HG03354 (cell line): ENCODE results near the gene NR3C1.

ENCODE experiments used
- ATAC-seq: cut with Tn5 transposase; IDR thresholded peaks from one replicate; pipeline ENCODE4 v1.9.1; 2021; ENCODE audit warnings: mild to moderate bottlenecking; ENCODE audit not compliant: unreplicated experiment, poor library complexity, severe bottlenecking

Gene NR3C1

DNA sequence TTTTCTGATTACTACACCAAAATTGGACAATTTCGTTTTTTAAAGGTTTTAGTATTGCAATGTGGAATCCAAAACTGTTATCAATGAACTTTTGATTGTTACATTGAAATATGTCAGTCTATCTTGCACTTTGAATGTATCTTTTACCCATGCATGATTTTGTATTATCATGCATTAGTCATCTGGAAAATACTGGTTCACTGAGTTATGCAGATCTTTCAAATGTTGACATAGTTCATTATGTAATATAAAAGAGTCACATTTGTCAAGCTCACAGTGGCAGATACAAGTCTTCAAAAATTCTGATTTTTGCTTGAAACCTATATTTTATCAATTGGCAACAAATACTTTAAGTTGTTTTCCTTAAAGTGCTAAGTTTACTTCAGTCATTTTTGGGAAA is 85.2 kb downstream of the NR3C1 start:
- no peak for ATAC-seq

- ATAC-seq: no peak
These were observed 86.4 kb downstream of the NR3C1 start for GRCh38 chr5:143316844-143317631.

DNA sequence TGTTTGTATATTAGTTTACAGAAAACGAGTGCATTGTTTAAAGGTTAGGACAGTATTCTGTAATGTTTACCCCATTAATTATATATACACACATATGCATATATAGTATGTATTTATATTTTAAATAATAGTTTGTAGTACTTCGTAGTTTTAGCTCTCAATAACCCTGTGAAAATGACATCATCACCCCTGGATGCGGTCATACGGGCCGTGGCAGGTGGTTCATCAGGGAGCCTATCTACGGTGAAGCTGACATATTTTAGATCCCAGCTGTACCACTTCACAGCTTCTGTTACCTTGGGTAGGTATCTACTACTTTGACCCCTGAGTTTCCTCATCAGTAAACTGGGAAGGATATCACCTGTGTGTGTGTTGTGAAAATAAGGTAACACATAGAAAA is 87.1 kb downstream of the NR3C1 start:
- no peak for ATAC-seq

DNA sequence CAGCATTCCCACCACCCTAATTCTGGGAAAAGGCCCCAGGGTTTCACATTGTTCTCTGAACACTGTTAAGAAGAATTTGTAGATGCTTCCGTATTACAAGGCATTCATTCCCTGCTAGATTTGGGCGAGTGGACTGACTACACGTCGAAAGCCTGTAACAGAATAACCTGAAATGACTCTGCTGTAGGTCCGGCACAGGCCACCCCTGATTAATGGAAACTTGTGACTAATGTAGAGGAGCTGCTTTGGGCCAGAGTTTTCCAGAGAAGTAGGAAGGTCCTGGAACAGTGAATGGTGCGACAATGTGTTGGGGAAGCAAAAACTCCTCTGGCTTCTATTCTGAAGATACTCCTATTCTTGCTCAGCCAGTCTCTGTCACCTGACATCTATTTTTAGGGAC is 87.6 kb downstream of the NR3C1 start:
- no peak for ATAC-seq

DNA sequence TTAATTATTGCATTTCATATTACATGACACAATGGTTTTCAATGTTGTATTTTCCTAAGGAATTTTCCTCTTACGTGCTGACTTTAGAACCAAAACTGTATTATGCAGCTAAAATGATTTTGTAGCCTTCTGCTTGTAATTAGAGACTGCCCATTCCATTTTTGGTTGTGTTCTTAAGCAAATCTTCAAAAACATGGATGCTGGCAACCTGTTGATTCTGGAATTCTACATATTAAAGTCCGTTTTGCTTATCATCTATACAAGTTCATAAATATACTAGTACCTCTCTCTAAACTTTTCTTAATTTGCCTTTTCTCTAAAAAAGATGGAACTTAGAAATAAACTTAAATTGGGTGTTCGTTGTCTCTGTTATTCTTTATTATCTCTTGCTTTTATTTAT is 88.3 kb downstream of the NR3C1 start:
- no peak for ATAC-seq

DNA sequence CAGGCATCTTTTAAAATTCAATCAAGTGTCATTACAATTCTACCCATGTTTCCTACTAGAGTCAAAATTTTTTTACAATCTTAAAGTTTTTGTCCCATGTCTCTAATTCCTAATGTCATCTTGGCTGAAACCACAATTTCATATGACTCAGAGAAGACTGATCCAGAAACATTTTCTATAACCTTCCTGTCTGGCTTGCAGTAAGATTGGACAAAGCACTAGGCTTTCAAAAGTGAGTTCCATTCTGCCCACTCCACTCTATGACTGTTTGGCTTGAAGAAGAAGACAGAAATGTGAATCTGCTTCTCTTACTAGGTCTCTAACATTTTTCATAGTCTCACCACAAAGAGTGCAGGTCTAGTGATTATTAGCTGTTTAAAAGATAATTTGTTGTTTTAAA is 88.8 kb downstream of the NR3C1 start:
- ATAC-seq: no peak

GRCh38 chr5:143314099-143314498 is 89.4 kb downstream of the NR3C1 start:
- no peak for ATAC-seq

DNA sequence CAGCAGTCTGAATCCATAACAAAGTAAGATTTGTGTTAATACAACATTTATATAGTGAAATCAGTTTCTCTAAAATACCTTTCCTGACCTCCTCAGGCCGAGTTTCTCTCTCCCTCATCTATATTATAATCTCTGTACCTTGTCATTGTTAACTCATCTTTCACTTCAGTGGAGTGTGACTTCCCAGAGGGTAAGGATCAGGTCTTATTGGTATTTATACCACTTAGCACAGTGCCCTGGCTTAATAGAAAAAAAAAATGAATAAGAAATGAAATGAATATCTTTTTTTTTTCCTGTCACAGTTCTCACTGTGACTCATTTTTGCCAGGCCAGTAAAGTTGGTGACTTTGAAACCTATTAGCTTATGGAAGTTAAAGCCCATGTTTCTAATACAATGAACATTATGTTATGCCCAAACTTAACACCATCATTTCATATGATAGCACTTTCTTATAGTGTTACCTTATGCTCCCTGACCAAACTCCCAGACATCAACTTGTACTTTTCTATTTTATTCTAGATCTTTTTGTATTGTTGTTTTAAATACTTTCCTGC is 90.1 kb downstream of the NR3C1 start:
- no peak for ATAC-seq

- no peak for ATAC-seq
These were observed 90.7 kb downstream of the NR3C1 start for GRCh38 chr5:143312822-143313221.

DNA sequence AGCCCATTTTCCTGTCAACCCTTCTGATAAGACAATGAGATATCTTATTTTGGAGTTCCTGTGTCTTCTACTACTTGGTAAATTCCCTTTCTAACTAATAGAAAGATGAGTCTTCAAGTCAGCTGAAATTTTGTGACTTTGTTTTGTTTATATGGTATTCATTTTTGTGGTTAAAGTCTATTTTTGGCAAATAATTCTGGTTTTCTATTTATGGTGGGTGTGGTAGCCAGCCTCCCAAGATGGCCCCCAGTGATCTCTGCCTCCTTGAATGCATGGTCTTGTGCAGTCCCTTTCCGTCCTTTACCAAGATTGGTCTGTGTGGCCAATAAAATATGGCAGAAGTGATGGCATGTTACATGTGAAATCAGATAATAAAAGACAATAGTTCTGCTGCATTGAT is 91.5 kb downstream of the NR3C1 start:
- ATAC-seq: no peak

DNA sequence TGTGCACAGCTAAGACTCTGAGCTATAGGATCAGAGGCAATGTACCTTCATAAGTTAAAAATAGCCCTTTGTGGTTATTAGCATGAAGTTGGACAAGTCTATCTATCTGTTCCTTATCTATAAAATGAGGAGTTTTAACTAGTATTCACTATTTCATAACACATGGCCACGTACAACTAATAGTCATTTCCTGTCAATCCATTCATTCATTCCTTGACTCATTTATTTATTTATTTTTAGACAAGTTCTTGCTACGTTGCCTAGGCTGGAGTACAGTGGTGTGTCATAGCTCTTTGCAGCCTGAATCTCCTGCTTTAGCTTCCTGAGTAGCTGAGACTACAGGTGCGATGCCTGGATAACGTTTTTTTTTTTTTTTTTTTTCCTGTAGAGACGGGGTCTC is 92.1 kb downstream of the NR3C1 start:
- no peak for ATAC-seq

- no peak for ATAC-seq
These were observed 93.6 kb downstream of the NR3C1 start for GRCh38 chr5:143309661-143310431.

DNA sequence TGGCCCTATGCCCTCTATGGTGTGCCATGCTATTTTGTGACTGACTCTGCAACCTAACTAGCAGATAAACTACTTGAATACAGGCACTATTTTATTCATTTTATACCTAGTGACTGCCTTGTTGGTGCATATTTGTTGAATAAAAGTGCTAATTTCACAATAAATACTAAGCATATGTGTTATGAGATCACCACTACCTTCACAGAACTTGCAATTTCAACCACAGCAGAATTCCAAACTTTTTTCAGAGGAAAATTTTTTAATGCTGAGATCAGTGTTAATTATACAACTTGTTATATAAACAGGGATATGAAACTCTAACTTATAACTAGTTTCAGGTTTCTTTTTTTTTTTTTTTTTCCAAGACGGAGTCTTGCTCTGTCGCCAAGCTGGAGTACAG is 94.8 kb downstream of the NR3C1 start:
- no peak for ATAC-seq

GRCh38 chr5:143306040-143306439 is 97.4 kb downstream of the NR3C1 start:
- ATAC-seq: no peak

- no peak for ATAC-seq
These were observed 98.5 kb downstream of the NR3C1 start for GRCh38 chr5:143304836-143305475.

- ATAC-seq: no peak
These were observed 101.0 kb downstream of the NR3C1 start for GRCh38 chr5:143302341-143303045.

GRCh38 chr5:143297756-143298155 is 105.7 kb downstream of the NR3C1 start:
- ATAC-seq: no peak

GRCh38 chr5:143290125-143290524 is 113.4 kb downstream of the NR3C1 start:
- ATAC-seq: no peak

- no peak for ATAC-seq
These were observed 119.0 kb downstream of the NR3C1 start for GRCh38 chr5:143284521-143284920.

DNA sequence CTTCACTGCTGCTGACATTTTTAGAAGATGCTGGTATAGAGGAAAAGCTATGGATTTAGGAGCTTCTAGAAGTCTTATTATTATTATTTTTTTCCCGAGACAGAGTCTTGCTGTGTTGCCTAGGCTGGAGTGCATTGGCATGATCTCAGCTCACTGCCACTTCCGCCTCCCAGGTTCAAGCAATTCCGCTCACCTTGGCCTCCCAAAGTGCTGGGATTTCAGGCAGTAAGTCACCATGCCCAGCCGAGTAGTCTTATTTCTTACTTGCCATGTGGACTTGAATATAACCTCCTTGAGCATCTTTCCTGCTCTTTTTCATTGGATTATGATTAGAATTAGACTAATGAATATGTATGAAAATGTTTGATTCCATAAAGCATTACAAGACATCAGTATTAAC is 119.5 kb downstream of the NR3C1 start:
- ATAC-seq: no peak
